Esophagus squamous epithelium (tissue), 4 donors: ENCODE measurements around the gene CCNY.

Source experiments
- CTCF ChIP-seq, 6 experiments: fragments of 450-650 bp in 4 of 6; fragments of 200-600 bp in 2 of 6; sonication (generic) in 2 of 6; IDR thresholded peaks; one replicate each; pipeline ENCODE4 v1.5.1; 2016 to 2019; ENCODE audit warnings: antibody characterized with exemption in 6 of 6, mild to moderate bottlenecking in 4 of 6, moderate library complexity in 4 of 6
- POLR2A ChIP-seq, 4 donors: fragments of 450-650 bp; IDR thresholded peaks; one replicate each; pipeline ENCODE4 v1.6.1; 2017; ENCODE audit warnings: antibody characterized with exemption in 4 of 4, mild to moderate bottlenecking in 4 of 4, moderate library complexity in 3 of 4

- TF ChIP-seq POLR2A (IDR thresholded peaks at IDR 0.05) (no peak), CTCF (IDR thresholded peaks at IDR 0.05) (no peak)
Observed at GRCh38 chr10:35581655-35582054, 245.3 kb downstream of the CCNY start.
